ENCODE data around the gene NR1H2.

DNA sequence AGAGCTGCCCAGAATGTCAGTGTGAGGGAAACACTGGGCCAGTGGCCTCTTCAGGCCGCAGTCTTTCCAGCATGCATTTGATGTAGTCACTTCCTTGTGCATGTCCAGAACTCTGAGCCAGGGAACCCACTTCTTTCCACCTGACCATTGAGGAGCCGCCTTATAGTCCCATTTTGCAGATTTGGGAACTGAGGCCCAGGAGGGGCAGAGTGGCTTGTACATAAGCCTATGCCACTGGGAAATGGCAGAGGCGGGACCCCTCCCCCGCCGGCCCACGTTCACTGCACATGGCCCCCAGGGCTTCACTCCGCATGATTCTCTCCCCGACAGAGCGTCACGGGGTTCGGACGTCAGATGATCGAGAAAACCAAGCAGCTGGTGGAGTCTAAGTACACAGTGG is 36.8 kb downstream of the NR1H2 start:
- no peak for TF ChIP-seq EZH2phosphoT487 (IDR thresholded peaks at IDR 0.05; ENCODE audit: insufficient read depth, low read depth)
- no peak for TF ChIP-seq EZH2 (IDR thresholded peaks at IDR 0.05; ENCODE audit: insufficient read depth, poor library complexity, severe bottlenecking)

Measured in GM23248 (cell line).